HG02885 (cell line): ENCODE data around the gene FRMD8.
"Not testable (repeated sequence)": the region's sequence is repeated elsewhere in the genome, so short reads cannot be mapped to it uniquely, and the experiment has no call there.

Experiments used
- ATAC-seq: cut with Tn5 transposase; IDR thresholded peaks from one replicate; pipeline ENCODE4 v1.9.1; 2021; ENCODE audit warnings: mild to moderate bottlenecking; ENCODE audit not compliant: unreplicated experiment, poor library complexity

Gene FRMD8

GRCh38 chr11:65411681-65412070 lies 25.2 kb downstream of the FRMD8 start:
- ATAC-seq, result no peak

- no peak for ATAC-seq
These were observed 26.0 kb downstream of the FRMD8 start for GRCh38 chr11:65412271-65413076.

- ATAC-seq, result not testable (repeated sequence)
These were observed 26.7 kb downstream of the FRMD8 start for GRCh38 chr11:65413077-65413664.

GRCh38 chr11:65414776-65415498 lies 28.5 kb downstream of the FRMD8 start:
- ATAC-seq, result no peak

GRCh38 chr11:65415499-65416340 lies 29.3 kb downstream of the FRMD8 start:
- ATAC-seq, result no peak

- peak; percentile 38 for ATAC-seq
These were observed 29.9 kb downstream of the FRMD8 start for GRCh38 chr11:65416341-65416824.

GRCh38 chr11:65416841-65417701 lies 30.6 kb downstream of the FRMD8 start:
- ATAC-seq, result no peak

GRCh38 chr11:65417702-65418430 lies 31.4 kb downstream of the FRMD8 start:
- no peak for ATAC-seq

- no peak for ATAC-seq
These were observed 31.9 kb downstream of the FRMD8 start for GRCh38 chr11:65418431-65418680.

- peak; percentile 45 for ATAC-seq
These were observed 32.4 kb downstream of the FRMD8 start for GRCh38 chr11:65418681-65419459.

- no peak for ATAC-seq
These were observed 33.0 kb downstream of the FRMD8 start for GRCh38 chr11:65419460-65419771.

GRCh38 chr11:65419772-65420481 lies 33.5 kb downstream of the FRMD8 start:
- no peak for ATAC-seq

- ATAC-seq, result no peak
These were observed 34.1 kb downstream of the FRMD8 start for GRCh38 chr11:65420506-65420905.

- ATAC-seq, result no peak
These were observed 34.7 kb downstream of the FRMD8 start for GRCh38 chr11:65420979-65421793.

GRCh38 chr11:65421794-65422632 lies 35.6 kb downstream of the FRMD8 start:
- ATAC-seq, result peak; percentile 36
